SIG-M5 treated with dmso at 0.1 percent for 504 hours (cell line): ENCODE measurements around the gene SPOP.
"Not testable (repeated sequence)": the region's sequence is repeated elsewhere in the genome, so short reads cannot be mapped to it uniquely, and the experiment has no call there.

Experiments
- DNase-seq: peaks from one replicate; lab custom pipeline; 2025; ENCODE audit not compliant: unreplicated experiment; lab: John Stamatoyannopoulos, UW

The SPOP gene

GRCh38 chr17:49659661-49660382, 18.1 kb downstream of the SPOP start:
- DNase-seq, result no peak

GRCh38 chr17:49656247-49656646, 21.6 kb downstream of the SPOP start:
- no peak for DNase-seq

- DNase-seq, result no peak
These were observed 30.7 kb downstream of the SPOP start for GRCh38 chr17:49647256-49647585.

GRCh38 chr17:49646391-49647255, 31.3 kb downstream of the SPOP start:
- no peak for DNase-seq

- DNase-seq, result not testable (repeated sequence)
These were observed 31.9 kb downstream of the SPOP start for GRCh38 chr17:49646056-49646390.

- no peak for DNase-seq
These were observed 32.2 kb downstream of the SPOP start for GRCh38 chr17:49645654-49646053.

DNA sequence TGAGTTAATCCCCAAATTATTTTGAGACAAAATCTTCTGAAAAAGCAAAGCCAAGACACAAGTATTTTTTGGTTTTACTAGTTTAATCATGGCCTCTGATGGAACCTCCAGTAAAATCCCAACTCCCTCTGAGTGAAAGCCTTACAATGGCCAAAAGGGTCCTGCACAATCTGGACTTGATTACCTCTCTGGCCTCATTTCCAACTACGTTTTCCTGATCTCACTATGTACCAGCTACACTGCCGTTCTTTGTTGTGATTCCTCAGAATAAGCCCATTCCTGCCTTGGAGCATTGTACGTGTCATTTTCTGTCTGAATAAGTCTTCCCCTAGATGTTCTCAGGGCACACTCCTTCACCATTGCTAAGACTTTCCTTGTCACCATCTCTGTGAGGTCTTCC, 37.3 kb downstream of the SPOP start:
- DNase-seq, result no peak

DNA sequence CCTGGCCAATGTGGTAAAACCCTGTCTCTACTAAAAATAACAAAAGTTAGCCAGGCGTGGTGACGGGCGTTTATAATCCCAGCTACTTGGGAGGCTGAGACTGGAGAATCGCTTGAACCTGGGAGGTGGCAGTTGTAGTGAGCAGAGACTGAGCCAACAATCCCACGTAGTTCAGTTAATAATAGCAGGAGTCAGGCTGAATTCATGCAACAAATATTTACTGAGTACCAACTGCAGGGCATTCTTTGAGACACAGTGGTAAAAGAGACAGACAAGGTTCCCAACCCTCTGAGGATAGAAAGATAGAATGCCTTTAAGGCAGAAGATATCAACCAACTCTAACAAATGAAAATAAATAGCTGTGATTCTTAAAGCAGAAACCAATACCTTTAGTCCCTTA, 39.1 kb downstream of the SPOP start:
- DNase-seq, result no peak

GRCh38 chr17:49637739-49638138, 40.2 kb downstream of the SPOP start:
- no peak for DNase-seq

DNA sequence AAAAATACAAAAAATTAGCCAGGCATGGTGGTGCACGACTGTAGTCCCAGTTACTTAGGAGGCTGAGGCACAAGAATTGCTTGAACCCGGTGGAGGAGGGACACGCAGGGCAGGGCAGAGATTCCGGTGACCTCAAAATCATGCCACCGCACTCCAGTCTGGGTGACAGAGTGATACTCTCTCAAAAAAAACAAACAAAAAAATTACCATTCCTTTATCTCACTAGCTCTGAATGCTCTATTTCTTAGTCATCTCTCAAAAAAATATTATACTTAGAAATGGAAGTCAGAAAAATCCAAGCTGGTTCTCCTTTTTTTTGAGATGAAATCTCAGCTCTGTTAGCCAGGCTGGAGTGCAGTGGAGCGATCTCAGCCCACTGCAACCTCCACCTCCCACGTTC, 40.8 kb downstream of the SPOP start:
- DNase-seq, result no peak

DNA sequence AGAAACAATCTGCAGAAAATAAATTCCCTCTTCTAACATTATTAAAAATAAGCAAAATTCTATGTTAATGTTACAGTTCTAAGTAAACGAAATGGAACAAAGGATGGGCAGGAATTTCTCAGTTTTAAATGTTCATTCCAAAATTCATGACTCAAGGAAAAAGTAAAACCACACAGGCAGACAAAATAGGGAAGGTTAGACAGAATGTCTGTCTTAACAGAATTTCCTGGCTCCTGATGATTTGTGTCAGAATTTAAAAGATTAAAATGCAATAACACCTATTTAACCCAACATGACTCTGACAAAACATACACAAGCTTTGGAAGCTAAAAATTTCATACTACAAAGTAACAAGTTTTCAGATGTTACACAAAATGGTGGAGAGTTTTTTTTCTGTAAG, 42.8 kb downstream of the SPOP start:
- no peak for DNase-seq

GRCh38 chr17:49634485-49634860, 43.4 kb downstream of the SPOP start:
- DNase-seq, result no peak

DNA sequence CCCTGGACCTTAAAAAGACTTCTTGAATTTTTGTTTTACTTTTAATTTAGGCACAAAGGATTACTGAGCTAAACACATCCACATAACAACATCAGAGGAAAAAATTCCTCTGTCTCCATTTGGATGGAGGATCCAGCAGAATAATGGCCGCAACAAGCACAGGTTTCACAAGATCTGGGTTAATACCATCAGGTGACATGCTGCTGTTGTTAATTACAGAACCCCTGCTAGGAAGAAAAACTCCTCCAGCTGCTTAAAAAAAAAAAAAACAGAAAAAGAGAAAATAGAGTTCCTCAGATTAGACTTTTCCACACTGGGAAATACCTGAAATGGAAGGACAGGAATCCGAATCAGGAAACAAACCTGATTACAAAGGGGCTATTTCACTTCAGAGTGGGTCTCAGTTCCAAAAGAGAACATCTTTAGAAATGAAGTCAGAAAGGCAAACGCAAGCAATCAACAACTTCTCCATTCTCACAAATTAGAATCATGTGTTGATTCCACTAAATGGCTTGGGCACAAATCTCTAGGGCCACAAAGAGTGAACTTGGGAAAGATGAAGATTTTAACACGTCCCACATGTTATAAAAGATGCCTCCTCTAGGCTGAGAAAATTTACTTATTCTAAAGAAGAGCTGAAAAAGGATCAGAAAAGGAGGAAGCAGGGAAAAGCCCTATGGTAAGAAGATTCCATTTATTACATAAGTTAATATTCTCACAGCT, 44.0 kb downstream of the SPOP start:
- DNase-seq, result no peak

DNA sequence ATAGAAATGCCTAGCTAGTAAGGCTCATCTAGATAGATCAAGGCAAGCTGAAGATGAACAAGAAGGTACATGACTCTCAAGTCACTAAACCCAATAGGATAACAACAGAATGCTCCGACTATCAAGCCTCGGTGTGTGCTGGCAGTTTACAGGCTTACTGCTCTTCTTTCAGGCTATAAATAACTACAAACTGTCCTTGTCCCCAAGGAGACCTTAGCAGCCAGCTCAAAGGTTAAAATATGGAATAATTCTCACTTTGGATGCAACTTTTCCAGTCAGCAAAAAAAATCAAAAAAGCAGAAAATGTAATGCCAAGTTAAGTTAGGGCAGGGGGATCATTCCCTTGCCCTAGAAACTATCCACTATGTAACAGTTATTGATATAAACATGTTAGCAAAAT, 44.6 kb downstream of the SPOP start:
- DNase-seq, result no peak

DNA sequence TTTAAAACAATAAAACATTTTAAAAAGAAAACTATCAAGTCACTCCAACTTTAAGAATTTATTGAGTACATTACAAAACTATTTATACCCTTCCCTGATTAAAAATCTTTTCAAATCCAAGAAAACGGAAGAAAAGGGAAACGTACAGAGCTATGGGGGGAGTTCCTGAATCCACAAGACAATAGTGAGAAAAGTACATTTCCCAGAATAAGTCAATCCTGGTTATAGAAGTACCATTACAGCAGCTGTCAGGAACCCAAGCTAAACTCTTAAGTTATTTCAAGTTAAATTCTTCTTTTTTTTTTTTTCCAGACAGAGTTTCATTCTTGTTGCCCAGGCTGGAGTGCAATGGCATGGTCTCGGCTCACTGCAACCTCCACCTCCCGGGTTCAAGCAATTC, 45.7 kb downstream of the SPOP start:
- no peak for DNase-seq

DNA sequence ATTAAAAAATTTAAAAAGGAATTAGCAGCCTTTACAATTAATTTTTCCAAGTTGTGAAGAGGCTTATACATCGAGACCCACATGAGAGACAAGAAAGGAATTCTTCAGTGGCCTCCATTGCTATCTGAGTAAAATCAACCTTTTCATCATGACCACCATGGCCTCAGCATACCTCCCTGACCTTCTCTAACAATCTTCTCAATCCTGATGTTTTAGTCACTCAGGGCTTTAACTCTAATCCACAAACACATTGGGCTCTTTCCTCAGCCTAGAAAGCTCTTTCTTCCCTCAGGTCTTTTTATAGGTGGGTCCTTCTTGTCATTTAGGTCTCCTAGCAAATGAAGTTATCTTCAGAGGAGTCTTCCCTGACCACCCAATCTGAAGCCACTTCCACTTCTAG, 46.4 kb downstream of the SPOP start:
- no peak for DNase-seq

GRCh38 chr17:49630113-49630900, 47.6 kb downstream of the SPOP start:
- no peak for DNase-seq

- no peak for DNase-seq
These were observed 48.5 kb downstream of the SPOP start for GRCh38 chr17:49629447-49629846.

GRCh38 chr17:49624896-49625295, 53.0 kb downstream of the SPOP start:
- no peak for DNase-seq

DNA sequence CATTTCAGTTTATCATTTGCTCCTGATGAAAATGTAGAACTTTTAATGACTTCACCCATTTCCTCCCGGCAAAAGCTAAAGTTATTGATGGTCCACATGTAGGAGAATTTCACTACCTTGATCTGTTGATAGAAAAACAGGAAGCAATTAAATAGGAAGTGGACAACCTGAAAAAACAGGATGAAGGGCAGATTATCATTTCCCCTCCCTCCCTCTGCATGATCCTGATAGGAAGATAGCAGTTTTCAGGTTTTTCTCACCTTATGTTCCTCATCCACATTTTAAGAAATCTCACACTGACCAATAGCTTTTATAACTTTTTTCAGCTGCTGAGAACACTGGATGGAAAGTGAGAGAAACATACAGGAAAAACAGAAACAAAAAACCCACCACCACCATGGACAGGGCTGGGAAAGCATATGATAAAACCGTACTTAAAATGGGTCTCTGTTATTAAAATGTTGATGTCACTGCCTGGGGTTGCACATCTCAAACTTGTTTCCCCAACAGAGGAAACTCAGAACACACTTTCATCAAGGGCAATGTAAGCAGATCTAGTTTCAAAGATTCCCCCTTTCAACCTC, 55.9 kb downstream of the SPOP start:
- DNase-seq, result no peak

- DNase-seq, result no peak
These were observed 56.5 kb downstream of the SPOP start for GRCh38 chr17:49621420-49621819.
